HG02610 (cell line): ENCODE measurements around the gene LRRC45.

ENCODE experiments used
- ATAC-seq: cut with Tn5 transposase; IDR thresholded peaks from one replicate; pipeline ENCODE4 v1.9.1; 2021; ENCODE audit warnings: mild to moderate bottlenecking, moderate library complexity; ENCODE audit not compliant: unreplicated experiment

The LRRC45 gene

GRCh38 chr17:82080048-82080788 is 57.1 kb downstream of the LRRC45 start:
- ATAC-seq = no peak
